Keratinocyte (primary cell): ENCODE measurements around the gene ZIC4.

ENCODE experiments used
- CTCF ChIP-seq, 3 experiments: IDR thresholded peaks in 1 of 3; conservative IDR thresholded peaks in 1 of 3; optimal IDR thresholded peaks in 1 of 3; 2 replicates in 2 of 3; 3 replicates in 1 of 3; pipeline versions ENCODE3 to v1.5.1; 2011; ENCODE audit warnings: low read length in 3 of 3, mild to moderate bottlenecking in 3 of 3, moderate library complexity in 2 of 3, control low read depth in 1 of 3, inconsistent platforms in 1 of 3; ENCODE audit not compliant: insufficient read depth in 2 of 3; ENCODE audit errors: extremely low read depth in 1 of 3
- EZH2 ChIP-seq: IDR thresholded peaks from one replicate; pipeline ENCODE4 v1.6.1; 2012; ENCODE audit warnings: inconsistent platforms, mild to moderate bottlenecking, low read length, moderate library complexity

GRCh38 chr3:147373301-147373700, 33.0 kb downstream of the ZIC4 start:
- no peak for TF ChIP-seq CTCF (optimal IDR thresholded peaks at IDR 0.05 in 1 of 3, IDR thresholded peaks at IDR 0.05 in 1 of 3, conservative IDR thresholded peaks at IDR 0.05 in 1 of 3; ENCODE audit: extremely low read depth in 1 of 3, insufficient read depth in 2 of 3, low read length in 3 of 3)
- TF ChIP-seq EZH2 = no peak
